Nucleus accumbens (tissue), 56 donors: ENCODE measurements around the gene PDE4B.

Experiments
- DNase-seq, 56 donors: peaks; one replicate each; lab custom pipeline; 2025; lab: John Stamatoyannopoulos, UW

Gene PDE4B

DNA sequence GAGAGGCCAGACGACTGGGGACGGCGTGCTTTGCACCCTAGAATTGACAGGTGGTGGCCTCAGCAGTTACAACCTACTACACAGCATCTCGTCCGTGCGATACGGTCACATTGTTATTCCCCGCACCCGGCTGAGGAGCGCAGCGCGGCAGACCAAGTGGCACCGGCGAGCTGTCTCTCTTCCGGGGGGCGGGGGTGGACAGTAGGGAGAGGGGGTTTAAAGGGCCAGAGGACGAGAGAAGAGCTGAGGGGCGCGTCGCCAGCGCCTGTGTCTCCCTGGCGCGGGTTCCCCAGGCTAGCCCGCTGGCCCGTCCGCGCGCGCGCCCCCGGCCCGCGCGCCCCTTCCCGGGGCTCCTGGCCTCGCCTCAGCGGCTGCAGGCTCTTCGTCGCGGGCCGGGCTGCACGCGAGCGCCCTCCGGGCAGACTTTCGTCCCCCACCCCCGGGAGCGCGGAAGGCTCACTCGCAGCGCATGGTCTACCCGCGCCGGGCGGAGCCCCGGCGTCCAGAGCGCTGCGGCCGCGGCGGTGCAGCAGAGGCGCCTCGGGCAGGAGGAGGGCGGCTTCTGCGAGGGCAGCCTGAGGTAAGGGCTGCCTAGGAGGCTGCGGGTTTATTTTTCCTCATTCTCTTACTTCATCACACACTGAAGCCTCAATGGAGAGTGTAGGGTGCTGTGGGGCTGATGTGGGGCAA lies at the start of gene PDE4B:
Gene PDE4B (plus strand): TSS at position 227 of the 690 bp plus-strand sequence.
- peak in 8 of 56 donors; percentile 9 to 58 (median 24) for DNase-seq

DNA sequence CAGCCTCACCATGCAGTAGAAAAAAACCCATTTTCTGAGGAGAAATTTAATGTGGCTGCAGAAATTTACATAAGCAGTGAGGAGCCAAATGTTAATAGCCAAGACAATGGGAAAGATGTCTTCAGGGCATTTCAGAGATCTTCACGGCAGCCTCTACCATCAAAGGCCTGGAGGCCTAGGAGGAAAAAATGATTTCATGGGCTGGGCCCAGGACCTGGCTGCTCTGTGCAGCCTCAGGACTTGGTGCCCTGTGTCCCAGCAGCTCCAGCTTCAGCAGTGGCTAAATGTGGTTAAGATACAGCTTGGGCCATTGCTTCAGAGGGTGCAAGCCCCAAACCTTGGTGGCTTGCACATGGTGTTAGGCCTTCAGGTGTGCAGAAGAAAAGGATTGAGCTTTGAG lies 48.0 kb upstream of the PDE4B start:
- DNase-seq = no peak

DNA sequence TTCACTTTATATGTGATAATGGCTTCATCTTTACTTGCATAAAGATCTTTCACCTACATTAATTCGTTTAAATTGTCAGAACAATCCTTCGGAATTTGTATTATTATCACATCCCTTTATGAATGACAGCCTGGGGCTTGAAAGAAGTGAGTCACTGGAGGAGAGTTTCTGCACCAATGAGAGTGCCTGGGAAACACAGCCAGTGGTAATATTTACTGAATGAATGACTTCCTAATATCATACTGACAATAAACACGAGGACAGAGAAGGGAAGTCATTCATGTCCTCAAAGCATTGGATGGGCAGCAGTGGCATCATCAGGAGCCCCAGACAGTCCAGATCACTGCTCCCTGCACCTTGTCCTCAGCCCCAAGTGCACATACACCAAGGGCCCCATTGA lies 40.7 kb upstream of the PDE4B start:
- no peak for DNase-seq

DNA sequence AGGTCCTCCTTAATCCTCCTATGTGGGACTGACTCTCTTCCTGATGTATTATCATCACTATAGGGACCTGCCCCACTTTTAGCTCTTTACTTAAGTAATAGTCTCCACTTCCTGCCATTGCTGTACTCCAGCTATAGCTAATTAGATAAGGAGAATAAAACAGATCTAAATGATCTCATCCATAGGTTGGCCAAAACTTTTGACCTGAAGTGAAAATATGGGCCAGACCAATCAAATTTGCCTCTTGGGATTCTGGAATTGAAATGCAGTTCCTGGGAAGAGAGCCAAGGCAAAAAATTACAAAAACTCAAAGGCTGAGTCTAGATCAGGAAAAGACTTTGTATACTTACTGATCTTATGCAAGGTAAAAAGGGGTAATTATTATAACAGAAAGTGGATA lies 36.1 kb upstream of the PDE4B start:
- DNase-seq = no peak

DNA sequence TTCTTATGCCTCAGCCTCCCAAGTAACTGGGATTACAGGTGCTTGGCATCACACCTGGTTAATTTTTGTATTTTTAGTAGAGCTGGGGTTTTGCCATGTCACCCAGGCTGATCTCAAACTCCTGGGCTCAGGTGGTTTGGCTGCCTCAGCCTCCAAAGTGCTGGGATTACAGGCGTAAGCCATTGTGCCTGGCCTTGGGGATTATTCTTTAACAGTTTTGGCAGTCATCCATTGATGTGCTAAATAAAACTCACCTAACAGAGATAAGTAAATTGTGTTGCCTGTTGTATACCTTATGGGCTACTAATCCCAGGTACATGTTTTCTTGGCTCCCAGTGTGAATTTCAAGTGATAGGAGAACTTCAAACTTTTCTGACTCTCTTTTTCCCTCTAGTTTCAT lies 35.2 kb upstream of the PDE4B start:
- DNase-seq = no peak

DNA sequence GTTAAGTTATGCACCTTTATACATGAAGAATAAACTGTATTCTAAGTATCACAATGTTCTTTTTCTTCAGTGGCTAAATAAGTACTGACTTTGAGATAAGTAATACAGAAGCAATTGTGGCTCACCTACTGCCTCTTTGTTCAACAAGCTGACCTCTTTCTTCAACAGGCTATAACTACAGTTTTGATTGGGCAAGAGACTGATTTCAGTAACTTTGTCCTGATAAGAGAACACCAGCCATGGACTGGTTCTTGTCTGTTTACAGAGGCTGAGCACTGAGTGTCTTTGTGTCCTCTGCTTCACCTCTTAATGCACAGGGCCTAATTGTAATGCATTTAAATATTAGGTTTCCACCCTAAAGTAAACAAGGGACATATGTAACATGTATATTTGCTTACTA lies 34.6 kb upstream of the PDE4B start:
- no peak for DNase-seq

DNA sequence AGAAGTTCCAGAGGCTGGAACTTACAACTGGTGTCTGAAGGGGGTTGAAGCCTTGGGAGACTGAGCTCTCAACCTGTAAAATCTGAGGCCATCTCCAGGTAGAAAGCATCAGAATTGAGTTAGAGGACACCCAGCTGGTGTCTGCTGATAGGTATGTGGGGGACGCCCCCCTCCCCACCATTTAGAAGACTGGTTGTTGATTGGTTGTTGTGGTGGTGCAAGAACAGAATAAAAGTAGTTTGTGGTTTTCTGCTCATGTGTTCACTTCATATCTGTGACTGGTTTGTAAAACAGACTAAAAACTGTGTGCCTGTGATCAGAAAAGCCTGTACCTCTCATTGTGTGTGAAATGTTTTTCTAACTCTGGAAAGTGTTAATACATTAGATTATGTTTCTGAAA lies 33.2 kb upstream of the PDE4B start:
- DNase-seq = no peak

DNA sequence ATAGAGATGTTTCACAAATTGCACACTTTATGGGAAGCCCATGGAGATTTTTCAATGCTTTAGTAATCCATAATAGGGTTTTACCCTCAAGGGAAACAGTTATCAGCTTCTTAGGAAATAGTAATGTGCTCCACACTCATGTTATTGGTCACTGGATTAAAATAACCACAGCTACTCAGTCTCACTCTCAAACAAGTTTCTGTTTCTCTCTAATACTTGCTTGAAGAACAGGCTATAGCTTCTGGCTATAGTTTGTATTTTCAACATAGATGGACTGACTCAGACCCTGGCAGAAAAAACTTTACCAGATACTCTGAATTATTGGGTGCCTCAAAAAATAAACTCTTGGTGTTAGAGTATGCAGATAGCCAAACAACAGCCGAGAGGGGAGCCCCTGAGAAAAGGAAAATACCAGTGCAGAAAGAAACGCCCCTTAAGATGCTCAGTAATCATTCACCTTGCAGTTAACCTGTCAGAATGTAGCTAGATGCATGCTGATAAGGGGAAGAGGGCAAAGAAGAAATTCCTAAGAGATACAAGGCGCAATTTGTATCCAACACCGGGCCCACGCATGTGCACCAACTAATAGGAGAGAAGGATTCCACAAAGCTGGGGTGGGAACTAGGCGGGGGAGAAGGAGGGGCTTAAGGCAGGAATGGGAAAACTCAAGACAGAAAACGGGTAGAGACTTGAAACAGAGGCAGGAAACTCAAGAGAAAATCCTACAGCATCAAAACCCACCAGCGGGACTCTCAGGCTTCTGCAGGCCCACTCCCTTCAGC lies 30.4 kb upstream of the PDE4B start:
- DNase-seq = no peak

DNA sequence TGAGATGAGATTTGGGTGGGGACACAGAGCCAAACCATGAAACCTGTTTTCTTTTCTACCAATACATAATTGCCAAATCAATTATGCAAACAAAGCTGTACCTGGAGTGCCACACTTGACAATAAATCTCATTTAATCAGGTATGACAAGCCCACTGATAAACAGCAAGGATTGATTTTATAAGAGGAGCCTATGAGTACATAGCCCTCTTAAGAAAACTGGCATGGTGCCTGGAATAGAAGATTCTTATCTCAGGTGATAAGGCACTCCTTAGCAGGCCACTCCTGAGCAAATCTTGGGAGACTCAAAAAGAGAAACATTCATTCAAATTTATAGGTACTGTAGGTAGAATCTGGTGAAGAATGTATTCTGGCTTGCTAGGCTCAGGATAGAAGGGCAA lies 28.6 kb upstream of the PDE4B start:
- DNase-seq = no peak

DNA sequence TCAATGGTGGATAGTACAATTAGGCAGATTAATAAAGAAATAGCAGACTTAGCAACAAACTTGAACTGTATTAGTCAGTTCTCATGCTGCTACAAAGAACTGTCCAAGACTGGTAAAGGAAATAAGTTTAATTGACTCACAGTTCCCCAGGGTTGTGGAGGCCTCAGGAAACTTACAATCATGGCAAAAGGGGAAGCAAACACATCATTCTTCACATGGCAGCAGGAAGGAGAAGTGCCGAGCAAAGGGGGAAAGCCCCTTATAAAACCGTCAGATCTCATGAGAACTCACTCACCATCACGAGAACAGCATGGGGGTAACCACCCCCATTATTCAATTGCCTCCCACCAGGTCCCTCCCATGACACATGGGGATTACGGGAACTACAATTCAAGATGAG lies 27.1 kb upstream of the PDE4B start:
- no peak for DNase-seq

DNA sequence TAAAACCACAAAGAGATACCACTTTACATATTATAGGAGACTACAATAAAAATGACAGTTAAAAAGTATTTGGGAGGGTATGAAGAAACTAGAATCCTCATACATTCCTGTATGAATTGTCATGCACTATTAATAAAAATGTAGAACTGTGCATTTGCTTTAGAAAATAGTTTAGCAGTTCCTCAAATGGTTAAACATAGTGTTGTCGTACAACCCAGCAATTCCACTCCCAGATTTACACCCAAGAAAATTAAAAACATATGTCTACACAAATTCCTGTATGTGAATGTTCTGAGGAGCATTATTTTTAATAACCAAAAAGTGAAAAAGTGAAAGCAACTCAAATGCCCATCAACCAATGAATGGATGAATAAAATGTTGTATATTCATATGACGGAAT lies 23.1 kb upstream of the PDE4B start:
- DNase-seq = no peak

DNA sequence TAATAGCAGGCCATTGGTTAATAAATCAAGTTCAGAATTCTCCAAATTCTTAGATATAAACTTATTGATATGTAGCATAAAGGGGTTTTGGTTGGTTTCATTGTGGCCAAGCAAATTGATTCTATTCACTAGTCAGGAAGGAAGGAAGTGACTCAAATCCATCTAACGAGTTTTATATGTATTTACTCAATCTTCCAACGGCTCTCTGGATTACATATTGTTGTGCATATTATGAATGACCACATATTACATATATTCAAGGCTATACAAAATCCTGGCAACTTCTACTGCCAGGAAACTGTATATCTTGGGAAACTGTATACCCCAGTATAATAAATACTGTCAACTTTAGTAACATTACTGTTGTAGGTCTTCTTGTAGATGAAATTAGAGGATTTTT lies 20.1 kb upstream of the PDE4B start:
- DNase-seq = no peak

DNA sequence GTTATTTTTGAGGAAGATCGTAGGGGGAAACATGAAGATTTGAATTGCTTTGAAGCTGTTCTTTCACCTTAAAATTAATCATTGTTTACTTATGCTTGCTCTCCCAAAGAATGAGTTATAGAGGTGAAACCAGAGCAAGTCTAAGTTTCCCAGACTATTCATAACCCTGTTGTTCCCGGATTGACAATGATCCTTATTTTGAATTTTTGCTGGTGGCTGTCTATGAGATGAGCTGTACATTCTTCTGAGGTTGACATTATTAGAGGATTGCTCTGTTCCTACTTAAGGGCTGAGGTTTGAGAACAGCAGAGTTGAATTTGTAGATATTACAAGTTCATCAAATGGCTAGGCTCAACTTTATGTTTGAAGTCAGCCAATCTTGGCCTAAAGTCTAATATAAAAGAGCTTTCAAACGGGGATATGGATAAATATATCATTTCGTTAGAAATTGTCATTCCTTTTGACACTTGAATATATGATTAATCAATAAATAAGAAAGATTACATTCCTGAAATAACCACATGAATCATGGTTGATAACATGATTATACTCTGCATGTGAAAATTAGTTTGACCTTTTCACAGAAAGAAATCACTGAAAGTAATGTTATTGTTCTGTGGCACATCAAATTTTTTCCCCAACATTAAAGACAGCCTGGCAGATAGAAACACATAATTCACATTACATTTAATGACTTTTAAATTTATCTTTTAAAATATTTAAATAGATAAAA lies 19.1 kb upstream of the PDE4B start:
- DNase-seq = no peak

DNA sequence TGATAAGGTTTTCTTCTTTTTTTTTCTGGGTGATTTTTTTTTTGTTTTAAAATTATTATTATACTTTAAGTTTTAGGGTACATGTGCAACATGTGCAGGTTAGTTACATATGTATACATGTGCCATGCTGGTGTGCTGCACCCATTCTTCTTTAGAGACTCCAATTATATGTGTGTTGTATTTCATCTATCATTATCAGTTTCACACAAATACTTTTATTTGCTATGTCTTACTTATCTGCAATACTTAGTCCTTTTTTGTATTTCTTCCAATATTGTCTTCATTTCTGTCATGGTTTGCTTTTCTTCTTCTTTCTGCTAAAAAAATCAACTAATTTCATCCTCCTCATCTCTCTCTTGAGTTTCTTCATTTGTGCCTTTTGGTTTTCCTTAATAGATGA lies 3.9 kb upstream of the PDE4B start:
- no peak for DNase-seq

DNA sequence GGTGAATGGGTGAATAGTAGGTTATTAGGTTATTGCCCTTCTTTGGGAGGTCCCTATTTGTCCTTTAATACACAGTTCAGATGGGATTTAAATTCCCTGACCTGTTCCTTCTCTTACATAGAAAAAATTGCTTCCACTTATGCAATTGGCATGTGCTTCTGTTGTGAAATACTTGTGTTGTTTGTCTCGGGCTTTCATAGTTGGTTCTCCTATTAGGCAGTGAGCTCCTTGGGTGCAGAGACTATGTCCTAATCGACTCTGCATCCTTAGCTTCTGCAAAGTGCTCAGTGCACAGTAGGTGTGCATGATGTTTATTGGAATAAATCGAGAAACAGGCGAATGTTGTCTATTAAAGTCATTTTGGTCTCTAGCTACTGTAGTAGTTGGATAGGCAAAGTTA lies 1.3 kb upstream of the PDE4B start:
- no peak for DNase-seq

DNA sequence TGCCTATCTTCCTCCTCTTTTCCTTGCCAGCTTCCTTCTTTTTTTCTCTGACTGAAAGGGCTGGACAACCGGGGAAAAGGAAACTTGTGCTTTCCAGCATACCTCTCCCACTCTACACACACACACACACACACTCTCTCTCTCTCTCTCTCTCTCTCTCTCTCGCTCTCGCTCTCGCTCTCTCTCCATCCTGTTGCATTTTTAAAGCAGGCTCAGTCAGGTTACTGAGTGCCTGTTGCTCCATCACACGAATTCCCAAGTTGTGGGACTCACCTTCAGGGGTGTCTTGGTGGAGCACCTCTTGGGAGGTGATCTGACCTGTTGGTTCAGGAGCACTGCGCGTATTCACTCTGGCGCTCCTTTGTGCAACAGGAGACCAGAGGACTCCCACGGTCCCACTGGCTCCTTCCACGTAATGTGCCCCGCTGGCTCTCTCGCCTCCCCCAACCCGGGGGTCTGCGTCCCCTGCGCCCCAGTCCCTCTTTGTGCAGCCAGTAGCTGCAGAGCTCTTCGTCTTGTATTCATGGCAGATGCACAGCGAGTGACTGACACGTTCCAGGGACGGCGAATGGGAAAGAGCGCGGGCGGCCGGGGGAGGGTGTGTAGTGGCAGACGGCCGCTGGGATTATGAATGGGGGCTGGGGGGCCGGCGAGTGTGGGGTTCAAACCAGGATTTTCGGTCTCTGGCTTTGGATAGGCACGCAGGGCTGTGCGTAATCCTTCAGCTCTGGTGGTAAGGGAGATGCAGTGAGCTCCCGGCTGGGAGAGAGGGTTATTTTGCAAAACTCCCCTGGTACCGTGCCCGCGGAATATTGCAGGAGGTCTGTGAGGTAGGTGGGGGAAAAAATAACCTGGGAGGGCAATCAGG lies 660 bp upstream of the PDE4B start:
- peak in 11 of 56 donors; percentile 7 to 41 (median 22) for DNase-seq

DNA sequence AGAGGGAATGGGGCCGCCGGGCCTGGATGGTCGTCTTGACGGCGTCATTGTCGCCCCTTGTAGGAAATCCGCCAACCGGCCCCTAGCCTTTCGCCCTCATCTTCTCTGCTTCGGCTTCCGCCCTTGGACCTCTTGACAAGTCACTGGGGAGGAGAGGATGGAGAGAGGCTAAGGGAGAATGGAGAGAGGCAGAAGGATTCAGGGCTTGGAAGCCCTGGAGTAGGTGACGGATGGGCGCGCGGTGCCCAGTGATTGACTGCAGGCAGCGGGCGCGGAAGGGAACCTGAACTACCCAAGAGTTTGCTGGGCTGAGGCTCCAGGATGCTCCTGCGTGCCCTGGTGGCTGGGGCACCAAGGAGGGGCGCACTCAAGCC lies 651 bp downstream of the PDE4B start:
- no peak for DNase-seq

DNA sequence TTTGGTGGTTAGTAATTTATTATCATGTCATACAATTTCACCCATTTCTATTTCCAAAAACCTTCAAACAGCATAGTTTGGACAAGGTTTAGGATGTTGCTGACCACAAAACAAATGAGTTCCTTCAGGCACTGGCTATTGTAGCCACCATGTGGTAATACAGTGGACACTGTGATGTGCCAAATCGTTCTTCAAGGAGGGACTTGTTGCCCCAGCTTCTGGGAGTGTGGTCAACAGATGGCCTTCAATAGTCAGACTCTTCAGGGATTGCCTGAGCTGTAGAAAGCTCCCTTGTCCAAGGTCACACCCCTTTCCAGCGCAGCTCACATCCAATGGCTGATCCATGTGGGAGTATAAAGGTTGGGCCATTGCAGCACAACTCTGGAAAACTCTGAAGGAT lies 2.6 kb downstream of the PDE4B start:
- no peak for DNase-seq

DNA sequence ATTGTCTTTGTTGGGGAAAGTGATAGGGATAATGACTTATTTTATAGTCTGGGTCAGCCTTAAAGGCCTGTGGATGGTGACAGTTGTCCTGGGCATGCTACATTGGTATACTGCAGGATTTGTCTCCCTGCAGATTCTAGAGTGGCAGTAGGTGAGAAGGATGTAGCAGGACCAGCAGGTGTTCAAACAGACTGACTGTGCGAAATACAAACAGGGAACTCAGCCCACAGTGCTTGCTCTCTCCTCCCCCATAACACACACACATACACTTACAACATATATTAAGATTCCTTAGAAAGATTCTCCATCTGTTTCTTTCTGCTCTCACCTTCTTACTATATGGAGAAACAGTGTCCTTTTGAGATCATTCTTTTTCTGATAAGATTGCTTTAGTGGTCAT lies 6.9 kb downstream of the PDE4B start:
- DNase-seq = no peak

DNA sequence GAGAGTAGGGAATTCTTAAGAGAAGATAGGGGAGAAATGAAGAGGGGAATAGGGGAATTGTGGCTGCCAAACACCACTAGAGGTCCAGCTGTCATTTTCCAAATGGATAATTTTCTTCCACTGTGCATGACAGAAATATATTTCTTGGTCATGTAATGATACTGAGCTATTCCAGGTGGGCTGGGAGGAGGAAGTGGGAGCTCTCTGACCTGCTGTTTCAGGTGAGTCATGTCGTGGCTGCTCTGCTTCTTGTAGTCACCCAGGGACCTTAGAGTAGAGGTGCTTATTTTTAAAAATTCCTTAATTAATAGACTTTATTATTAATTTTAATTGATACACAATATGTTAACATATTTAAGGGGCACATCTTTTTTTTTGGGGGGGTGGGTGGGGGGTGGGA lies 11.9 kb downstream of the PDE4B start:
- no peak for DNase-seq

DNA sequence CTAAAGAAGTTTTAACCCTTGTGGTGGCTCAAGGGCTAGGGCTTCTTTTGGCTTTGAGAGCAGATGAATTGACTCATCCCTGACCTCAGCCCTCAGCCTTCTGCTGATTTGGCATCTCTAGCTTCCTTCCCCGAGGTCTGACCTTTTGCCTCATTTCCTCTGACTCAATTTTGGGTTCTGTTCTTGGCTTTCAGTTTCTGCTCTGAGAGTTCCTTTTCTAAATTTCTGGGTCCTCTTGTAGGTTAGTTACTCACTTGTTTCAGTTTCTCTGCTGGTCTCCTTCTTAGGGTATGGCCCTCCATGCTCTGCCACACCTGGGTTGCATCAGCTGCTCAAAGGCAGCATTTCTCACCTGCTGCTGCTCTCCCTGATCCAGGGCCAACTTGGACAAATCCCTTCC lies 19.4 kb downstream of the PDE4B start:
- peak in 5 of 56 donors; percentile 0 to 10 (median 7) for DNase-seq
